Activated effector memory CD4-positive, alpha-beta T cell treated with anti-CD3 and anti-CD28 coated beads, Interleukin-2, amount 50 U/mL, for 16 hours (primary cell): ENCODE results near the gene FOXP2.
"Not testable (repeated sequence)": the region's sequence is repeated elsewhere in the genome, so short reads cannot be mapped to it uniquely, and the experiment has no call there.

Experiments
- DNase-seq: peaks from one replicate; pipeline ENCODE4 v3.0.0-alpha.2; 2020

FOXP2 gene

GRCh38 chr7:114422507-114423501 lies 8.2 kb downstream of the FOXP2 start:
- DNase-seq, result no peak

GRCh38 chr7:114426382-114426781 lies 11.8 kb downstream of the FOXP2 start:
- DNase-seq, result no peak

- DNase-seq, result no peak
Measured at GRCh38 chr7:114426824-114427223, 12.2 kb downstream of the FOXP2 start.

GRCh38 chr7:114428211-114428610 lies 13.6 kb downstream of the FOXP2 start:
- no peak for DNase-seq

GRCh38 chr7:114431189-114431588 lies 16.6 kb downstream of the FOXP2 start:
- no peak for DNase-seq

GRCh38 chr7:114432061-114432460 lies 17.4 kb downstream of the FOXP2 start:
- no peak for DNase-seq

- no peak for DNase-seq
Measured at GRCh38 chr7:114432703-114433102, 18.1 kb downstream of the FOXP2 start.

GRCh38 chr7:114439581-114439980 lies 25.0 kb downstream of the FOXP2 start:
- DNase-seq, result no peak

- not testable (repeated sequence) for DNase-seq
Measured at GRCh38 chr7:114440927-114441326, 26.3 kb downstream of the FOXP2 start.

- DNase-seq, result no peak
Measured at GRCh38 chr7:114444196-114444595, 29.6 kb downstream of the FOXP2 start.

GRCh38 chr7:114450431-114450830 lies 35.8 kb downstream of the FOXP2 start:
- no peak for DNase-seq

GRCh38 chr7:114459574-114459973 lies 45.0 kb downstream of the FOXP2 start:
- no peak for DNase-seq

GRCh38 chr7:114460021-114460420 lies 45.4 kb downstream of the FOXP2 start:
- no peak for DNase-seq

- no peak for DNase-seq
Measured at GRCh38 chr7:114466917-114467316, 52.3 kb downstream of the FOXP2 start.

GRCh38 chr7:114468844-114469243 lies 54.2 kb downstream of the FOXP2 start:
- no peak for DNase-seq

GRCh38 chr7:114472896-114473512 lies 58.4 kb downstream of the FOXP2 start:
- no peak for DNase-seq

GRCh38 chr7:114478384-114478783 lies 63.8 kb downstream of the FOXP2 start:
- no peak for DNase-seq

GRCh38 chr7:114481999-114482398 lies 67.4 kb downstream of the FOXP2 start:
- DNase-seq, result no peak

GRCh38 chr7:114484226-114484625 lies 69.6 kb downstream of the FOXP2 start:
- DNase-seq, result no peak

GRCh38 chr7:114487174-114487573 lies 72.6 kb downstream of the FOXP2 start:
- no peak for DNase-seq

GRCh38 chr7:114488696-114489095 lies 74.1 kb downstream of the FOXP2 start:
- DNase-seq, result no peak

- not testable (repeated sequence) for DNase-seq
Measured at GRCh38 chr7:114497491-114497890, 82.9 kb downstream of the FOXP2 start.

GRCh38 chr7:114502454-114503254 lies 88.0 kb downstream of the FOXP2 start:
- DNase-seq, result no peak
